ENCODE data around the gene DEDD2. TPM values are rescaled to one million over a fixed set of nuclear protein-coding genes. Genes with fewer than 3 reads are reported as not detected.

Gene DEDD2
- total RNA-seq, 1 donor from 2014 or later: 21.8 TPM

GRCh38 chr19:42155796-42156195 lies 61.7 kb downstream of the DEDD2 start:
- ATAC-seq: no peak
- intact Hi-C loops (cut with DNase I): no loop called here

GRCh38 chr19:42154471-42155323 lies 62.8 kb downstream of the DEDD2 start:
- DNase-seq (ENCODE audit: low spot score) (no peak), ATAC-seq (no peak)
- intact Hi-C loops (cut with DNase I): no loop called here

More at GRCh38 chr19:42155796-42156195, 61.7 kb downstream of the DEDD2 start:
- no peak for DNase-seq (ENCODE audit: low spot score)

GRCh38 chr19:42153672-42154433 lies 63.6 kb downstream of the DEDD2 start:
- intact Hi-C loops (cut with DNase I): no loop called here
- DNase-seq (ENCODE audit: low spot score) (no peak), ATAC-seq (no peak)

DNA sequence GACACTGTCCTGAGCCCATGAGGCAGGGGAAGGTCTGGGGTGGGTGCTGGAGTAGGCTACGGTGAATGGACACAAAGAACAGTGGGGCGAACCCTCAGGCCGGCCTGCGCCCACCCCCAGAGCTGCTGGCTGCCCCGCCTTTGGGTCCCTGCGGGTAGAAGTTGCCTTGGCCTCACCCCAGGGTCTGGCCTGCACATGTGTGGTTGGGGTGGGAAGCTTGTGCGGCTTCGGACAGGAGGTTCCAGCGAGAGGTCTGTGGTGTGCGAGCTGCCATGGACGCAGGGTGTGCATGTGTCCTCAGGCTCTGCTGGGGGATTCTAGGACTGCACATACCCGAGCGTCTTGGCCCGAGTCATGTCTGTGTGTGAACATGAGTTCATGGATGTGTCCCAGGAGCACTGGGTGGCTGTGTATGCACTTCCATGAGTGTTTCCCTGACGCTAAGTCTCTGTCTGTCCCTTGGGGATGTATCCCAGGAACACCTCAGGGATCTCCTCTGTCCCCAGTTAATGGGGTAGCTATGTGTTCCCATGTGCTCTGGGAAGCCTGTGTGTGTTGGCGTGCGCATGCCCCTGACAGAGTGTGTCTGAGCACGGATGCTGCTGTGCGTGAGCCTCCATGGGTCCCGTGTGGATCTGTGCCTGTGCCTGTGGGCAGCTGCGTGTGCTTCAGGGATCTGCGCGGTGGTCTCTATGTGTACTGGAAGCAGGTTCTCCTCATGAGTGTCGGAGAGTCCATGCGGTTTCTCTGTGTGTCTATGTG lies 64.4 kb downstream of the DEDD2 start:
- DNase-seq (ENCODE audit: low spot score) (no peak), ATAC-seq (no peak)
- intact Hi-C loops (cut with DNase I): no loop called here

DNA sequence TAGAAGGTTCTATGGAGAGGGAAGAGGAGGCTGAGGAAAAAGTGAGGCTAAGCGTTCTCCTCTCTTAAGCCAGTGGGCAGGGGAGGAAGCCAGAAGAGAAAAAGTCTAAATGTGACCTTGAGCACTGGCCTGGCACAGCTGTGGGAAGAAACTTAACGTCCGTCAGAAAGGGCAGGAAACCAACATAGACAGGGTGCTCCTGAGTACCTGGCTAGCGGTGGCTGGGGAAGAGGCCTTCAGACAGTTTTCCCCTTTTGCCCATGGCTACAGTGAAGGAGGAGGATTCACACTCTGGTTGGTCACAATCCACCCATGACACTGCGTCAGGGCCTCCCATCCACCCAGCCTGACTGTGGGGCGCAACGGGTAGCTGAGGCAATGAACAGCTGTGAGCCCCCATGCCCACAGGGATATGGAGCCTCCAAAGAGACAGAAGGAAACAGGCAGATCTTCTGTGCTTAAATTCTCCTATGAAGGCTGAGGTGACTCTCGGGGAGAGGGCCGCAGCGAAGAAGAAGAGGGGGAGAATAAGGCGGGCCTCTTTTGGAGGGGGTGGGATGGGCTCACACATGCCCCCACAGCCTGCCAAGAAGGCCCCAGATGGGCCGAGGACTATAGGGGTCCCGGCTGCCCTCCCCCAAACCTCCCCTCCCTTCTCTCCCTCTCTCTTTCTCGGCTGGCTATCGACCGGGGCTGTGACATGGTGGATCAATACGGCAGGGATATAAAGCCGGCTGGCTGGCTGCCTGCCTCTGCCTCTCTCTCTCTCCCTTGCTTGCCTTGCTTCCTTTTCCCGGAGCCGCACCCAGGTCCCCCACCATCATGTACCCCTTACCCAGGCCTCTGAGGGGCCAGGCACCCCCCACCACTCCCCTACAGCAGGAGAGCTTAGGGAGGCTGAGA lies 65.4 kb downstream of the DEDD2 start:
- intact Hi-C loops (cut with DNase I): no loop called here

GRCh38 chr19:42150911-42151361 lies 66.5 kb downstream of the DEDD2 start:
- ATAC-seq: no peak
- intact Hi-C loops (cut with DNase I): no loop called here
- DNase-seq (ENCODE audit: low spot score): no peak

More for the DNA sequence above, 65.4 kb downstream of the DEDD2 start:
- no peak for ATAC-seq
- no peak for DNase-seq (ENCODE audit: low spot score)

DNA sequence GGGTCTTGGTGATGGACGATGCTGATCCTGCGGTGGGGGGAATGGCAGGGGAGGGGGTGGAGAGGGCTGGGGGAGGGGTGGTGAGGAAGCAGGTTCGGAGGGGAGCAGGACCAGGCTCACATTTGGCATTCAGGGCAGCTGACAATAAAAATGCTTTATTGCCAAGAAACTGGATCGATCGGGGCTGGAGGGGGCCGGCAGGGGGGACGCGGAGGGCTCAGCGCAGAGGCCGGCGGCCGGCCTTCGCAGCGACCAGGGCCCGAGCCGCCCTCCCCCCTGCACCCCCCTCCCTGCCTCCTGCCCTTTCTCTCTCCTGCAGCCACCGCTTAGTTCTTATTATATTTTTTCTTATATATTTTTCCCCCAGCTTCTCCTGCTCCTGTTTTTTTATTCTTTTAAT lies 67.1 kb downstream of the DEDD2 start:
- ATAC-seq: no peak

DNA sequence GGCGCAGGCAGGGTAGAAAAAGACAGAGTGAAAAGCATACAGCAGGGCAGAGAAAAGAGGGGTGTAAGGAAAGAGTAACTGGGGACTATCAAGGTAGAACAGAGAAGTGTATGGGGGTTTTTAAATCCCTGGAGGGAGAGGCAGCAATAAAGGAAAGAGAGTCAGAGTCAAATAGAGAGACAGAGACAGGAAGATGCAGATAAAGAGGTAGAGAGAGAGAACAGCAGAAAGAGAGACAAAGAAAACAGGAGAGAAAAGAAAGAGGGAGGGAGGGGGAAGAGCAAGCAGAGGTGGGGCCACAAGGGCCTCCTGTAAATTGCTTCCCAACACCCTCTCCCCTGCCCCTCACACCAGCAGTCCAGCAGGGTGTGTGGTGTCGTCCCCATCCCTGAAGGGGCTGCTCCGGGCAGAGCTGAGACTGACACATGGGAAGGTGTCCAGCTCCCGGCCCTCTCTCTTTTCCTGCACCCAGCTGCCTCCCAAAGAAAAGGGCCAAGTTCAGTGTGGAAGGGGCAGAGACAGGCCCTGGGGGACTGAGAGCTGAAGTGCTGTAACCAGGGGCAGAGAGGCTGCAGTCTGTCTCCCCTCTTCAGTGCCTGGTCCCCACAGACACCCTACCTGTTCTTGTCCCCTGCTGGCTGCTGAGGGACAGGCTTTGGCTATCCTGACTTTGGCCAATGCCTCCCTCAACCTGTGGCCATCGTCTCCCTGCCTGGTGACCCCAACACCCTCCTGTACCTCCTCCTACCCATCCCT lies 67.9 kb downstream of the DEDD2 start:
- ATAC-seq (no peak), DNase-seq (ENCODE audit: low spot score) (no peak)
- intact Hi-C loops (cut with DNase I): no loop called here

More for the DNA sequence above, 67.1 kb downstream of the DEDD2 start:
- no peak for DNase-seq (ENCODE audit: low spot score)
- intact Hi-C loops (cut with DNase I): no loop called here

Other genes with a start within 250 kb of the DEDD2 start
- 0.18 TPM for gene ATP1A3, start 223.4 kb downstream of the DEDD2 start, total RNA-seq
- gene GRIK5, start 147.5 kb downstream of the DEDD2 start, total RNA-seq: 9.2 TPM
- 13.2 TPM for gene ZNF574, start 141.5 kb downstream of the DEDD2 start, total RNA-seq
- gene POU2F2, start 85.2 kb downstream of the DEDD2 start, total RNA-seq: 5.6 TPM
- gene ZNF526, start 2.6 kb upstream of the DEDD2 start, total RNA-seq: 12.1 TPM
- gene GSK3A, start 24.9 kb upstream of the DEDD2 start, total RNA-seq: 29.2 TPM
- gene ERF, start 37.5 kb upstream of the DEDD2 start, total RNA-seq: 90.7 TPM
- gene CIC, start 51.6 kb upstream of the DEDD2 start, total RNA-seq: 92.1 TPM
- 0.45 TPM for gene PRR19, start 84.5 kb upstream of the DEDD2 start, total RNA-seq
- 7.4 TPM for gene PAFAH1B3, start 84.9 kb upstream of the DEDD2 start, total RNA-seq
- not detected for gene TMEM145, start 95.6 kb upstream of the DEDD2 start, total RNA-seq
- 35.1 TPM for gene MEGF8, start 108.0 kb upstream of the DEDD2 start, total RNA-seq
- gene CNFN, start 172.6 kb upstream of the DEDD2 start, total RNA-seq: 0.76 TPM
- 34.0 TPM for gene LIPE, start 209.7 kb upstream of the DEDD2 start, total RNA-seq
- 0.31 TPM for gene CXCL17, start 225.3 kb upstream of the DEDD2 start, total RNA-seq